H7 (cell line): Measurements from ENCODE around the gene THTPA. TPM values are rescaled to one million over a fixed set of nuclear protein-coding genes. Genes with fewer than 3 reads are reported as not detected.

Source experiments
- total RNA-seq: library from RNA; depleted of rRNA; stranded (reverse); fragments of >200 nt; shearing (Covaris generic); gene quantifications from 2 replicates; pipeline ENCODE4 v1.2.3, GENCODE V29; 2014; rRNA removed

The THTPA gene
- total RNA-seq, 1 experiment from 2014 or later = 12.1 TPM

Other genes starting within 250 kb of the THTPA start
- 8.8 and 14.2 TPM in 2 replicates for gene BCL2L2, start 249.4 kb upstream of the THTPA start, total RNA-seq
- gene PABPN1, start 234.8 kb upstream of the THTPA start, total RNA-seq = 143 and 174 TPM in 2 replicates
- gene SLC22A17, start 203.4 kb upstream of the THTPA start, total RNA-seq = 32.9 and 37.2 TPM in 2 replicates
- gene EFS, start 191.1 kb upstream of the THTPA start, total RNA-seq = 23.1 and 24.0 TPM in 2 replicates
- gene IL25, start 183.5 kb upstream of the THTPA start, total RNA-seq = 0.31 TPM in 1 of 2 replicates, not detected in the other
- gene CMTM5, start 179.2 kb upstream of the THTPA start, total RNA-seq = 0.14 TPM in 1 of 2 replicates, not detected in the other
- gene MYH6, start 148.0 kb upstream of the THTPA start, total RNA-seq = 0.03 TPM in 1 of 2 replicates, not detected in the other
- gene MYH7, start 120.6 kb upstream of the THTPA start, total RNA-seq = not detected in 2 replicates
- 58.1 and 62.8 TPM in 2 replicates for gene NGDN, start 86.6 kb upstream of the THTPA start, total RNA-seq
- gene ZFHX2, start 4.5 kb upstream of the THTPA start, total RNA-seq = 2.2 and 3.4 TPM in 2 replicates
- gene AP1G2, start 11.5 kb downstream of the THTPA start, total RNA-seq = 83.3 and 94.9 TPM in 2 replicates
- gene JPH4, start 22.5 kb downstream of the THTPA start, total RNA-seq = 1.4 and 2.0 TPM in 2 replicates
- gene DHRS2, start 80.1 kb downstream of the THTPA start, total RNA-seq = 0.74 and 1.1 TPM in 2 replicates